Caco-2 (cell line): Measurements from ENCODE around the gene CIART. TPM values are rescaled to one million over a fixed set of nuclear protein-coding genes. Genes with fewer than 3 reads are reported as not detected.
"Not testable (repeated sequence)": the region's sequence is repeated elsewhere in the genome, so short reads cannot be mapped to it uniquely, and the experiment has no call there.

Experiments used
- Bru-seq: library from RNA; stranded (reverse); fragments of 400-500 nt; gene quantifications from one replicate; lab custom pipeline; 2021; lab: Mats Ljungman, UMichigan
- BruChase-seq, 2 experiments: library from RNA; stranded (reverse); fragments of 400-500 nt; gene quantifications; one replicate each; lab custom pipeline; 2021; lab: Mats Ljungman, UMichigan
- BruUV-seq: library from RNA; stranded (reverse); fragments of 400-500 nt; replicated peaks from 2 replicates; lab custom pipeline; 2021; lab: Mats Ljungman, UMichigan
- CTCF ChIA-PET: fragments of 300-600 bp; sonication (Branson Sonifier 250); formaldehyde crosslinking; loops from one replicate; lab custom pipeline; 2022; ENCODE audit warnings: antibody characterized with exemption; lab: Charles Lee
- POLR2A ChIA-PET: fragments of 300-600 bp; sonication (Branson Sonifier 250); formaldehyde crosslinking; loops from one replicate; lab custom pipeline; 2022; ENCODE audit warnings: antibody characterized with exemption; lab: Charles Lee
- DNase-seq, 2 experiments: peaks; one replicate each; pipeline versions ENCODE4 v3.0.0 to v3.0.0-alpha.2; 2020 to 2022
- H3K27me3 ChIP-seq: replicated peaks from 2 replicates; pipeline ENCODE4 v1.6.0; 2011; ENCODE audit warnings: low read length; ENCODE audit not compliant: control insufficient read depth, insufficient read depth
- H3K36me3 ChIP-seq: 2 replicates; pipeline ENCODE4 v1.5.1; 2011; ENCODE audit warnings: low read length; ENCODE audit not compliant: control insufficient read depth, insufficient read depth
- H3K4me1 ChIP-seq: fragments of 250-450 bp; sonication (Bioruptor Pico); 2 replicates; pipeline ENCODE4 v1.5.1; 2020; ENCODE audit warnings: mild to moderate bottlenecking
- H3K4me3 ChIP-seq: 2 replicates; pipeline ENCODE4 v1.5.1; 2011; ENCODE audit warnings: low read depth, mild to moderate bottlenecking, control low read depth, low read length
- H3K9me3 ChIP-seq: fragments of 250-450 bp; sonication (Bioruptor Pico); 2 replicates; pipeline ENCODE4 v1.5.1; 2020; ENCODE audit warnings: mild to moderate bottlenecking, moderate library complexity
- H3K27ac Mint-ChIP-seq: one replicate; pipeline ENCODE4 v1.8.0; 2022; ENCODE audit warnings: mixed read lengths; ENCODE audit not compliant: unreplicated experiment
- H3K27me3 Mint-ChIP-seq: one replicate; pipeline ENCODE4 v1.8.0; 2022; ENCODE audit warnings: mixed read lengths; ENCODE audit not compliant: insufficient read depth, unreplicated experiment
- H3K36me3 Mint-ChIP-seq: one replicate; pipeline ENCODE4 v1.8.0; 2022; ENCODE audit warnings: mild to moderate bottlenecking, mixed read lengths; ENCODE audit not compliant: insufficient read depth, unreplicated experiment
- H3K4me1 Mint-ChIP-seq: one replicate; pipeline ENCODE4 v1.8.0; 2022; ENCODE audit warnings: low read depth, mixed read lengths; ENCODE audit not compliant: unreplicated experiment
- H3K4me3 Mint-ChIP-seq: one replicate; pipeline ENCODE4 v1.8.0; 2022; ENCODE audit warnings: mild to moderate bottlenecking, moderate library complexity, mixed read lengths; ENCODE audit not compliant: unreplicated experiment
- H3K9me3 Mint-ChIP-seq: one replicate; pipeline ENCODE4 v1.8.0; 2022; ENCODE audit warnings: mixed read lengths; ENCODE audit not compliant: unreplicated experiment
- CTCF ChIP-seq, 2 experiments: fragments of 200-600 bp in 1 of 2; IDR thresholded peaks; 1 replicate in 1 of 2; 2 replicates in 1 of 2; pipeline versions ENCODE4 v1.5.1 to v1.8.0; 2011 to 2022; ENCODE audit warnings: antibody characterized with exemption in 1 of 2, control low read depth in 1 of 2, inconsistent platforms in 1 of 2, low read depth in 1 of 2, low read length in 1 of 2, mild to moderate bottlenecking in 1 of 2, moderate library complexity in 1 of 2; ENCODE audit not compliant: insufficient read depth in 1 of 2, severe bottlenecking in 1 of 2, unreplicated experiment in 1 of 2
- intact Hi-C: fragments of 100-400 bp; cut with micrococcal nuclease; formaldehyde crosslinking; loops from one replicate; pipeline ENCODE4 v1.10.0; 2022; ENCODE audit not compliant: unreplicated experiment
- long read RNA-seq: library from polyadenylated mRNA; stranded (forward); transcript quantifications from one replicate; pipeline ENCODE4 v2.0.0, GENCODE V29; 2022
- total RNA-seq: library from RNA; stranded (reverse); gene quantifications from 2 replicates; pipeline ENCODE4 v1.2.3, GENCODE V29; 2022

The CIART gene
- total RNA-seq (2.6 and 3.2 TPM in 2 replicates), Bru-seq, nascent RNA (percentile 48 among the genes with signal in this experiment), BruChase-seq, experiment 1, labeled RNA remaining after a 2-hour chase (percentile 56 among the genes with signal in this experiment), BruChase-seq, experiment 2, labeled RNA remaining after a 6-hour chase (percentile 44 among the genes with signal in this experiment)
- long read RNA-seq, partial matches to known transcripts = 0 of 8 reads
- long read RNA-seq, other reads (novel, unspliced or antisense) = 0 of 8 reads

GRCh38 chr1:150281758-150282557 lies at the start of gene CIART:
Gene CIART (plus strand): TSS chr1:150282554. CDS start chr1:150283268, 714 bp downstream.
- no peaks in the 10 kb centered on the region for H3K9me3 Mint-ChIP-seq

GRCh38 chr1:150232921-150233320 lies 49.4 kb upstream of the CIART start:
- H3K4me3 ChIP-seq, BruUV-seq, H3K27ac Mint-ChIP-seq, H3K36me3 ChIP-seq, H3K27me3 ChIP-seq, POLR2A ChIA-PET, DNase-seq, H3K9me3 Mint-ChIP-seq, H3K27me3 Mint-ChIP-seq, H3K4me3 Mint-ChIP-seq, CTCF ChIA-PET, intact Hi-C loops, H3K9me3 ChIP-seq: not testable (repeated sequence)
- peaks cover 25% of the 10 kb centered on the region for H3K4me1 Mint-ChIP-seq
- H3K4me1 ChIP-seq = peaks cover 13% of the 10 kb centered on the region
- H3K36me3 Mint-ChIP-seq = peaks cover 17% of the 10 kb centered on the region

More at GRCh38 chr1:150281758-150282557, at the start of gene CIART:
- TSS peak; percentile 86 for BruUV-seq
- intact Hi-C loops = loop anchor here (1.0 to 2.0 kb wide), 3 partner anchors 13 to 46 kb away; partner anchors contain the start of genes ANP32E and APH1A
- TF ChIP-seq CTCF (IDR thresholded peaks at IDR 0.05; ENCODE audit: insufficient read depth in 1 of 2, low read depth in 1 of 2, low read length in 1 of 2, severe bottlenecking in 1 of 2, unreplicated experiment in 1 of 2) = no peak
- H3K4me1 ChIP-seq = peaks cover 4% of the 10 kb centered on the region; the same call in 1 of the 2 replicates
- Mint-ChIP-seq H3K4me3 (peak within 1 kb of the TSS; percentile 84), H3K27ac (peak within 1 kb of the TSS; percentile 67), H3K27me3 (peaks cover 5% of the 10 kb centered on the region), H3K4me1 (peaks cover 16% of the 10 kb centered on the region), H3K36me3 (peaks cover 7% of the 10 kb centered on the region)
- CTCF ChIA-PET = interaction anchor here (0.5 to 2.8 kb wide), 6 partner anchors 9 to 244 kb away, joined by 3 to 29 read pairs (median 5); partner anchors contain the start of genes C1orf54 and CA14
- H3K27me3 ChIP-seq = no peaks in the 10 kb centered on the region
- H3K4me3 ChIP-seq = peak within 1 kb of the TSS; percentile 63
- no peaks in the 10 kb centered on the region for H3K9me3 ChIP-seq
- DNase-seq = peak; percentile 91 to 97
- no peaks in the 10 kb centered on the region; the same call in 1 of the 2 replicates for H3K36me3 ChIP-seq
- POLR2A ChIA-PET = interaction anchor here (0.6 kb wide), 2 partner anchors 82 to 250 kb away, joined by 3 to 4 read pairs; partner anchors contain the start of gene RPRD2

- no peak for TF ChIP-seq CTCF (IDR thresholded peaks at IDR 0.05; ENCODE audit: insufficient read depth in 1 of 2, low read depth in 1 of 2, low read length in 1 of 2, severe bottlenecking in 1 of 2, unreplicated experiment in 1 of 2)
- Histone ChIP-seq H3K4me1 (peaks cover 13% of the 10 kb centered on the region), H3K36me3 (no peaks in the 10 kb centered on the region), H3K4me3 (peak overlapping the region; percentile 48), H3K9me3 (no peaks in the 10 kb centered on the region), H3K27me3 (no peaks in the 10 kb centered on the region)
- peaks cover 17% of the 10 kb centered on the region for H3K36me3 Mint-ChIP-seq
- no peaks in the 10 kb centered on the region for H3K27me3 Mint-ChIP-seq
- peak in 1 of 2 experiments; percentile 45 for DNase-seq
- H3K27ac Mint-ChIP-seq = no peak overlapping the region
- no peaks in the 10 kb centered on the region for H3K9me3 Mint-ChIP-seq
- BruUV-seq = no TSS peak
- H3K4me1 Mint-ChIP-seq = peaks cover 25% of the 10 kb centered on the region
- intact Hi-C loops = no loop called here
- ChIA-PET POLR2A (no interaction called here), CTCF (no interaction called here)
- no peak overlapping the region for H3K4me3 Mint-ChIP-seq
These were observed 48.7 kb upstream of the CIART start for GRCh38 chr1:150233359-150234308.
